OCI-LY3 (cell line): ENCODE results near the gene RELN.

ENCODE experiments used
- H2AFZ ChIP-seq: fragments of 200-600, 300-600 bp; shearing (Covaris generic); 2 replicates; pipeline ENCODE4 v1.6.0; 2014; ENCODE audit warnings: antibody characterized with exemption, low read depth, low read length
- H3K27ac ChIP-seq: fragments of 200-600, 300-600 bp; sonication (generic); 2 replicates; pipeline ENCODE4 v1.5.1; 2014; ENCODE audit warnings: mild to moderate bottlenecking, low read length, moderate library complexity, mixed read lengths
- H3K27me3 ChIP-seq: fragments of 200-600, 300-600 bp; sonication (generic); 2 replicates; pipeline ENCODE4 v1.6.1; 2014; ENCODE audit warnings: low read depth, low read length, mixed read lengths
- H3K36me3 ChIP-seq: fragments of 200-600, 300-600 bp; sonication (generic); replicated peaks from 2 replicates; pipeline ENCODE3; 2014; ENCODE audit warnings: low read depth, low read length, mixed read lengths
- H3K4me1 ChIP-seq: fragments of 300-600, 200-600 bp; sonication (generic); 2 replicates; pipeline ENCODE4 v1.6.1; 2014; ENCODE audit warnings: low read length, mixed read lengths
- H3K4me2 ChIP-seq: fragments of 200-600, 300-600 bp; sonication (generic); 2 replicates; pipeline ENCODE4 v1.6.1; 2014; ENCODE audit warnings: low read length, mixed read lengths
- H3K4me3 ChIP-seq: fragments of 300-600, 200-600 bp; sonication (generic); 2 replicates; pipeline ENCODE4 v1.5.1; 2014; ENCODE audit warnings: antibody characterized with exemption, mild to moderate bottlenecking, low read length, moderate library complexity
- H3K79me2 ChIP-seq: fragments of 300-600, 200-600 bp; shearing (Covaris generic); 2 replicates; pipeline ENCODE4 v1.6.1; 2014; ENCODE audit warnings: mild to moderate bottlenecking, low read length, mixed read lengths
- H3K9ac ChIP-seq: fragments of 300-600, 200-600 bp; shearing (Covaris generic); 2 replicates; pipeline ENCODE4 v1.6.0; 2014; ENCODE audit warnings: mild to moderate bottlenecking, low read length, moderate library complexity
- H3K9me3 ChIP-seq: fragments of 200-600, 300-600 bp; shearing (Covaris generic); 2 replicates; pipeline ENCODE4 v1.6.1; 2014; ENCODE audit warnings: low read length, mixed read lengths; ENCODE audit not compliant: insufficient read depth
- H4K20me1 ChIP-seq: fragments of 200-600, 300-600 bp; sonication (generic); 2 replicates; pipeline ENCODE4 v1.6.1; 2016; ENCODE audit warnings: low read length, mixed read lengths; ENCODE audit not compliant: insufficient read depth
- CTCF ChIP-seq: fragments of 200-600, 300-600 bp; sonication (generic); IDR thresholded peaks from 2 replicates; pipeline ENCODE4 v1.5.1; 2014; ENCODE audit warnings: antibody characterized with exemption, low read length, low read depth
- EZH2phosphoT487 ChIP-seq: fragments of 200-600 bp; shearing (Covaris generic); IDR thresholded peaks from 2 replicates; pipeline ENCODE4 v1.6.1; 2018; ENCODE audit warnings: antibody characterized with exemption, mixed run types, low read depth

Gene RELN

GRCh38 chr7:103525937-103526336, 463.5 kb downstream of the RELN start:
- Histone ChIP-seq H3K4me1 (no peaks in the 10 kb centered on the region), H3K79me2 (no peaks in the 10 kb centered on the region), H3K27ac (no peak overlapping the region), H3K36me3 (no peaks in the 10 kb centered on the region), H3K9ac (no peak overlapping the region), H4K20me1 (no peaks in the 10 kb centered on the region), H3K27me3 (peaks cover 10% of the 10 kb centered on the region; the same call in 1 of the 2 replicates), H3K4me3 (no peak overlapping the region), H3K4me2 (no peak overlapping the region), H3K9me3 (no peaks in the 10 kb centered on the region), H2AFZ (no peak overlapping the region)
- TF ChIP-seq EZH2phosphoT487 (no peak), CTCF (no peak)

- TF ChIP-seq CTCF: peak; percentile 66
- TF ChIP-seq EZH2phosphoT487: no peak
- no peak overlapping the region for H3K27ac ChIP-seq
- H2AFZ ChIP-seq: no peak overlapping the region
- H3K9ac ChIP-seq: no peak overlapping the region
- no peak overlapping the region; the same call in 1 of the 2 replicates for H3K4me2 ChIP-seq
- no peaks in the 10 kb centered on the region for H3K4me1 ChIP-seq
- H3K4me3 ChIP-seq: no peak overlapping the region
- H3K9me3 ChIP-seq: no peaks in the 10 kb centered on the region
- H3K79me2 ChIP-seq: no peaks in the 10 kb centered on the region
- no peaks in the 10 kb centered on the region for H3K36me3 ChIP-seq
- H3K27me3 ChIP-seq: peaks cover 6% of the 10 kb centered on the region
- H4K20me1 ChIP-seq: no peaks in the 10 kb centered on the region
Observed at GRCh38 chr7:103524042-103524907, 465.2 kb downstream of the RELN start.

GRCh38 chr7:103521937-103522336, 467.5 kb downstream of the RELN start:
- H3K4me1 ChIP-seq: no peaks in the 10 kb centered on the region
- no peak overlapping the region for H3K27ac ChIP-seq
- no peak overlapping the region for H3K4me2 ChIP-seq
- no peaks in the 10 kb centered on the region for H4K20me1 ChIP-seq
- H2AFZ ChIP-seq: no peak overlapping the region
- peaks cover 18% of the 10 kb centered on the region for H3K27me3 ChIP-seq
- no peaks in the 10 kb centered on the region for H3K9me3 ChIP-seq
- H3K79me2 ChIP-seq: no peaks in the 10 kb centered on the region
- no peak overlapping the region for H3K9ac ChIP-seq
- TF ChIP-seq EZH2phosphoT487 (no peak), CTCF (no peak)
- H3K36me3 ChIP-seq: no peaks in the 10 kb centered on the region
- no peak overlapping the region for H3K4me3 ChIP-seq

- Histone ChIP-seq H3K4me2 (no peak overlapping the region), H3K4me3 (no peak overlapping the region), H3K27ac (no peak overlapping the region), H3K9ac (no peak overlapping the region), H3K36me3 (no peaks in the 10 kb centered on the region), H3K27me3 (peaks cover 6% of the 10 kb centered on the region), H3K9me3 (no peaks in the 10 kb centered on the region), H4K20me1 (no peaks in the 10 kb centered on the region), H3K4me1 (no peaks in the 10 kb centered on the region), H3K79me2 (no peaks in the 10 kb centered on the region), H2AFZ (no peak overlapping the region)
- TF ChIP-seq CTCF (no peak), EZH2phosphoT487 (no peak)
Observed at GRCh38 chr7:103504505-103505135, 484.8 kb downstream of the RELN start.
